Stimulated activated CD8-positive, alpha-beta memory T cell treated with anti-CD3 and anti-CD28 coated beads, Interleukin-7, amount 100 ng/mL, for 48 hours (primary cell): ENCODE results near the gene TRIM24.

Source experiments
- DNase-seq, 2 donors: peaks; one replicate each; pipeline ENCODE4 v3.0.0-alpha.2; 2020; ENCODE audit warnings: low read depth in 1 of 2; ENCODE audit errors: extremely low read depth in 1 of 2

Gene TRIM24

DNA sequence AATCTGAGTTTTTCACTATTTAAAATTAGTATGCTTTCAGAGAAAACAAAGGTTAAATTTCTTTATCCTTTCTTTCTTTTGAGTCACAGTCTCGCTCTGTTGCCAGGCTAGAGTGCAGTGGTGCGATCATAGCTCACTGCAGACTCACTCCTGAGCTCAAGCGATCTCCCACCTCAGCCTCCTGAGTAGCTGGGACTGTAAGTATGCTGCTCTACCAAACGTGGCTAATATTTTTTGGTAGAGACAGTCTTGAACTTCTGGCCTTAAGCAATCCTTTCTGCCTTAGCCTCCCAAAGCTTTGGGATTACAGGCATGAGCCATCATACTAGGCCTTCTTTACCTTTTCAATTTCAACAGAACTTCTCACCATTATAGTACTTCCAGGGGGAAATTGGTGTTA lies 113.7 kb downstream of the TRIM24 start:
- no peak for DNase-seq

- no peak for DNase-seq
These were observed 115.9 kb downstream of the TRIM24 start for GRCh38 chr7:138575897-138576428.

- DNase-seq = no peak
These were observed 119.1 kb downstream of the TRIM24 start for GRCh38 chr7:138579136-138579535.

DNA sequence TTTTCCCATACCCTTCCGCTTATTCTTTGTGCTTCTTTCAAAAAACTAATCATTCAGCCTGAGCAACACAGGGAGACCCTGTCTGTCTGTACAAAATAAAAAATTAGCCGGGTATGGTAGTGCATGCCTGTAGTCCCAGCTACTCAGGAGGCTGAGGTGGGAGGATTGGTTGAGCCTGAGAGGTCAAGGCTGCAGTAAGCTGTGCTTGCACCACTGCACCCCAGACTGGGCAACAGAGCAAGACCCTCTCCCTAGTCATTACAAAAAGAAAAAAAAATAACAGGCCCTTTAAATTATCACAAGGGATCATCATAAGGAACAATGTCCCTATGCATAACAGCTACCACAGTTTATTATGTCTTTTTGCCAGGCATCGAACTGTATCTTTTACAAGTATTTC lies 119.6 kb downstream of the TRIM24 start:
- DNase-seq = no peak

DNA sequence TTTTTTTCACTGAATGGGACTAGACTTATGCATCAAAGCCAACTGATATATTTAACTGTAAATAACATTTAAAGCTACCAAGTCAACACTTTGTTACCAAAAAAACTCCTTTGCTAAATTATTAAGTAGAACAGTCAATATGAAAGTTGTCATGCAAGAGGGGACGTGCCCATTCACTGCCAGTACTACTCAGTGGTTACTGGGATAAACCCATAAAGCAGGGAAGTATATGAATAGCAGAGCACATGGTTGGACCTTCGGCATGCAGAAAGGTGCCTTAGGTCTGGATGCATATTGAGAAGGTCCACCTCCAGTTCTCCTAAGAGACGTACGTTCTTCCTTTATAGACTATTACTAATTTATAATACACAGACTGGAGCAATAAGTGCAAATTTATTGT lies 121.0 kb downstream of the TRIM24 start:
- no peak for DNase-seq

DNA sequence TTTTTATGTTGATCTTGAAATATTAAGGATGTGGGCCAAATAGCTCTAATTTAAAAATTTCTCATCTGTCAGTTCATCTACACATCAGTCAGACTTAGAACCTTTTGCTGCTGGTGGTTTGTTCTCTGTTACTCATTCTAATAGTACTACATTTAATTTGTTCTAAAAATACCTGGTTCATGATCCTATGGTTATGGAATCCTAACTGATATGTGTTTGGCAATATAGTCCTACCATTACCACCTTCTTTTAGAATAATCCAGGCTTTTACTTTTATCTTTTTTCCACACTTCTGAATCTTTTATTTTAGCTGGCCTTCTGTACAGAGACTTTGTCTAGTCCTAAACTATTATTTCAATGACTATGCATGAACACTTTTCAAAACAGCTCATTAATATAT lies 124.2 kb downstream of the TRIM24 start:
- no peak for DNase-seq

DNA sequence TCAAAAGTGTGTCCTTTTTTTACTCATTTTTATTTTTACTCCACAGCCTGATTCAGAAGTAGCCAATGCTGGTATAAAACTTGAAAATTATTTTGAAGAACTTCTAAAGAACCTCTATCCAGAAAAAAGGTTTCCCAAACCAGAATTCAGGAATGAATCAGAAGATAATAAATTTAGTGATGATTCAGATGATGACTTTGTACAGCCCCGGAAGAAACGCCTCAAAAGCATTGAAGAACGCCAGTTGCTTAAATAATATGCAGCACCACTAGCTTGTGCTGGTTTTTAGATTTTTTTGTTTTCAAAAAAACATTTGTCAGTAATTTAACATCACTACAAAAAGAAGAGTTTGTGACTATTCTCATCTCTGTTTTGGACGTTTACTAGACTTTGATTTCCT lies 124.6 kb downstream of the TRIM24 start:
- DNase-seq = no peak

- DNase-seq = no peak
These were observed 125.4 kb downstream of the TRIM24 start for GRCh38 chr7:138585283-138585993.

DNA sequence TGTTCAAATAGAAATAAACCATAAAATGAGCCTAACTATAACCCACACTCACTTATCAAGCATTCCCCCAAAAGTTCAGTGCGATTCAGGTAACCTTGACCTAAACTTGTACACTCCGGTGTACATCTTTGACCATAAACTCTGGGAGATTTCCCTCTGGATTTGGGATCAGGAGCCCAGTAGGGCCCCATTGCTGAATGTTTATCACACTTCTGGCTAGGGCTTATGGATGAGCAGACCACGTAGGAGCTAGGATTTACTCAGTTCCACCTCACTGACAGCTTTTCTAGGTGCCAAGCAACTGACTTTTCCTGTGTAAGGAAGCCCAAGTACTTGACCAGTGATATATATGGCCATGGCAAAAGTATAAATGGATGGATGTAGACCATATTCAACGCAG lies 127.4 kb downstream of the TRIM24 start:
- DNase-seq = no peak

- no peak for DNase-seq
These were observed 128.9 kb downstream of the TRIM24 start for GRCh38 chr7:138588986-138589385.

DNA sequence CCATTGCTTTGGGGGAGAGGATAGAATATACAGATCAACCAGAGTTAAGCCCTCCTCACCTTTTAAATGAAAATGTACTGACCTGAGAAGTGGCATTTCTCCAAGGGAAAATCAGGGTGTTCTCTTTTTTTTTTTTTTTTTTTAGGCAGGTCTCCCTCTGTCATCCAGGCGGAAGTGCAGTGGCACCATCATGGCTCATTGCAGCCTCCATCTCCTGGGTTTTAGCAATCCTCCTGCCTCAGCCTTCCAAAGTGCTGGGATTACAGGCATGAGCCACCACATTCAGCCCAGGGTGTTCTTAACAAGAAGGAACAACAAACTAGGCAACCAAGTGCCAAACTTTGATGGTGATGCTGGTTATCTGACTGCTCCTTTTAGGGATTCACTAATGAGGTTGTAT lies 130.1 kb downstream of the TRIM24 start:
- DNase-seq = no peak

- no peak for DNase-seq
These were observed 135.4 kb downstream of the TRIM24 start for GRCh38 chr7:138595454-138595853.

DNA sequence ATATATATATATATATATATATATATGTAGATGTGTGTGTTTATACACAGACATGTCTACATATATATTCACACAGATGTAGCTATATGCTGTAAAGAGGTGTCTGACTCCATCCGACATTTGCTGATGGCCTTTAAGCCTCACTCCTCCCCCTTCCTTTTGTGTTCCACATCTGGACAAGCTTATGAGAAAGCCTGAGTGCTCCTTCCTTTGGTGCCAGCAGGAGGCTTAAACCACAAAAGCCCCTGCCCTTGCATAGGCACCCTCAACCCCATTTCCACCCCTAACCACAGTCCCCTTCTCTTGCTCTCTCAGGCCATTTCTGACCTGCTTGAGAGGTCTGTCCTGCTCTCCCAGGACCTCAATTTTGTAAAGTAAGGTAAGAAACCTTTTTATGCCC lies 142.4 kb downstream of the TRIM24 start:
- DNase-seq = no peak

GRCh38 chr7:138603549-138604318 lies 143.7 kb downstream of the TRIM24 start:
- DNase-seq = no peak

DNA sequence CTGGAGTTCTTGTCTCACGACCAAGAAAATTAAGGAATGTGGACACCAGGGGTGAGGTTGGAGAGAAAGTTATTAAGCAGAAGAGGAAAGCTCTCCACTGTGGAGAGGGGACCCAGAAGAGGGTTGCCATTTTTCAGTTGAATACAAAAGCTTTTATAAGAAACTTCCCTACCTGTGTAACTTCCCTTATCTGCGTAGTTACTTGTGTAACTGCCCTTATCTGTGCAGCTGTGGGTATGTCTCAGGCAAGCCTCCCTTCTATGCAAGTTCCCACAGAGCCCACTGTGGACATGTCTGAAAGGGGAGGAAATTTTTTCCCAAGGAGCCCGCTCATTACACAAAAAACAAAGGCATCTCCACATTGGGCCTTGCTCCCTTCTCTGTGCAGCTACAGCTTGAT lies 146.2 kb downstream of the TRIM24 start:
- no peak for DNase-seq

DNA sequence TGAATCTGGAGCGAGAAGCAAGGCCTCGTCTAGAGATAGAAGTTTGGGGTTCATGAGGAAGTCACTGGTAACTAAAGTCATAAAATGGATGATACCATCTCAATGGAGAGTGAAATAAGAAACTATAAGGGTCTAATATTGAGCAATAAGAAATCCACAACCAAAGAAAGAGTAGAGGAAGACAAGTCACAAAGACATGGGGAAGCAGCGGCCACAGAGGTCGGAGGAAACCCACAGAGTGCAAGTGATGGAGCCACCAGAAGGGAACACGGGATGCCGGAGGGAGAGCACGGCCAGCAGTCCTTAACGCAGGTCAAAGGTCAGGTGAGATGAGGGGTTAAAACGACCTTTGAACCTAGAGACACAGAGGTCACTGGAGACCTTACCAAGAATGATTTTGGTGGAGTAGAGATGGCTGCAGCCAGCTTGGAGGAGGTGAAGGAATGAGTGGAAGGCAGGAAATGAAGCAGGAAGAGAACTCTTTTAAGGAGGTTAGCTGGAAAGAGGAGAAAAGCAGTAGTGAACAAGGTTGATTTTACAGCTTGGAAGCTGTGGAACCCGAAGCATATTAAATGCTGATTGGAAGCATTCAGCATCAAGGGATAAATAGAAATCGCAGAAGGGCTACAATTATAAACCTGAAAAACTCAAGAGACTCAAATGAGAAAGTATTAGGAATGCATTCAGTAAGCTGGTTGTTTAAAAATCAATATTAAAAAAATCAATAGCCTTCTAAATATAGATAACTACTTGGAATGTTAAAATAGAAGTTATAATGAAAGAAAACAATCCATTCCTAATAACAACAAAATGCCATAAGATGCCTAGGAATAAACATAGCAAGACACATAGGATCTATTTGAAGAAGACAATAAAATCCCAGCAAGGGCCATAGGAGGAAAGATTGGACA lies 147.4 kb downstream of the TRIM24 start:
- no peak for DNase-seq

DNA sequence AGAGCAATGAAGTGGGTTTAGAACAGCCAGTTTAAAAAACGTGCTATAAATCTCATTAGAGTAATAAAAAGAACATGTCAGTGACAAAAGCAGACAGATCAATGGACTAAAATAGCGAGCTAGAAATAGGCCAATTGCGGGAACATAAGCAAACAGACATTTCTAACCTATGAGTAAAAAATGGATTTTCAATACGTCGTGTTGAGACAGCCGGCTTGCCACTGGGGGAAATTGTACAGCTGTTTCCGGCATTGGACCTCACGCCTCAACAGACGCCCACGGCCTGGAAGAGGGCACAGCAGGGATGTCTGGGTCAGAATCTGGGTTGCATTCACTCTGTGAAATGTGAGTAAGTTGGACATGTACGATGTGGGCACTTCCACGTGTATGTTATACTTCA lies 148.2 kb downstream of the TRIM24 start:
- peak in 1 of 2 donors; percentile 20 for DNase-seq

- no peak for DNase-seq
These were observed 150.7 kb downstream of the TRIM24 start for GRCh38 chr7:138610671-138611170.

DNA sequence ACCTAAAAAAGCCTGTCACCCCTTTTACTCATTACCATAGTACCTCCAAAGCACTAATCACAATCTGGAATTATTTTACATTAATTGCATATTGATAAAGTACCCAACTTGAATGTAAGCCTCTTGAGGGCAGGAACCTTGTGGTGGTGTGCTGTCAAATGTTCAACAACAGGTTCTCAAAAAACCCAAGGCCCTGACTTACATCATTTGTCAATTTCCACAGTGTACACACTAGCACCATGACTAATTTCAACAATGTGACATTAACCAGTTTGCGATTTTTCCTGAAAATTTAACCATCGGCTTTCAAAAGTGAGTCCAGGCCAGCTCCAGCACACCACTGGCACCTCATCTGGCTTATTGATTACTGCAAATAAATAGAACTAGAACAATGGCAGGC lies 153.6 kb downstream of the TRIM24 start:
- DNase-seq = no peak

DNA sequence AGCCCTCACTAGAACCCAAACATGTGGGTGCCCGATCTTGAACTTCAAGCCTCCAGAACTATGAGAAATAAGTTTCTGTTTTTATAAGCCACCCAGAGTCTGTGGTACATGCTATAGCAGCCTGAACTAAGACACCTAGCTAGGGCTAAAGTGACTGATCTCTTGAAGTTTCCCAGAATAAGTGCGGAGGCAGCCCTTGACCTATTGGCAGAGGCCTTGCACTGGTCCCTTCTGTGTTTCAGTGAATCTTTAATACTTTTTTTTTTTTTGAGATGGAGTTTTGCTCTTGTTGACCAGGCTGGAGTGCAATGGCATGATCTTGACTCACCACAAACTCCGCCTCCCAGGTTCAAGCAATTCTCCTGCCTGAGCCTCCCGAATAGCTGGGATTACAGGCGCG lies 156.0 kb downstream of the TRIM24 start:
- no peak for DNase-seq

GRCh38 chr7:138618506-138618905 lies 158.4 kb downstream of the TRIM24 start:
- no peak for DNase-seq
